ENCODE measurements around the gene LYPD3.

GRCh38 chr19:43430142-43430710 lies 35.2 kb downstream of the LYPD3 start:
- TF ChIP-seq MXI1 (IDR thresholded peaks at IDR 0.05; ENCODE audit: low read depth, low read length) (no peak), CTCF (IDR thresholded peaks at IDR 0.05) (0 out of 2 replicates have a peak, but pooled peaks have one; percentile 18), FOXJ3 (CRISPR knock-in tag; IDR thresholded peaks at IDR 0.05) (no peak), USF2 (IDR thresholded peaks at IDR 0.05; ENCODE audit: borderline replicate concordance, low read depth, low read length) (no peak), ZBTB33 (IDR thresholded peaks at IDR 0.05; ENCODE audit: borderline replicate concordance, low read depth) (no peak), JUND (IDR thresholded peaks at IDR 0.05) (no peak), POLR2AphosphoS5 (IDR thresholded peaks at IDR 0.05; ENCODE audit: low read depth, low read length) (no peak), RXRA (IDR thresholded peaks at IDR 0.05; ENCODE audit: borderline replicate concordance, low read depth) (no peak), EZH2phosphoT487 (IDR thresholded peaks at IDR 0.05; ENCODE audit: borderline replicate concordance, low read depth) (no peak), MAX (IDR thresholded peaks at IDR 0.05; ENCODE audit: low read depth) (no peak), RFX5 (IDR thresholded peaks at IDR 0.05; ENCODE audit: low read length) (no peak), REST (IDR thresholded peaks at IDR 0.05; ENCODE audit: low read depth, low read length) (no peak), PBX3 (IDR thresholded peaks at IDR 0.05) (no peak)

Data from SK-N-SH (cell line).